GM18907 (cell line): ENCODE data around the gene TMEM176B.

ENCODE experiments used
- ATAC-seq: cut with Tn5 transposase; IDR thresholded peaks from one replicate; pipeline ENCODE4 v1.9.1; 2021; ENCODE audit warnings: mild to moderate bottlenecking, moderate library complexity; ENCODE audit not compliant: unreplicated experiment

The TMEM176B gene

GRCh38 chr7:150754951-150755350, 45.2 kb downstream of the TMEM176B start:
- ATAC-seq, result no peak

GRCh38 chr7:150753826-150754603, 46.1 kb downstream of the TMEM176B start:
- peak; percentile 48 for ATAC-seq

GRCh38 chr7:150753239-150753638, 46.9 kb downstream of the TMEM176B start:
- no peak for ATAC-seq

GRCh38 chr7:150751702-150752101, 48.5 kb downstream of the TMEM176B start:
- ATAC-seq, result no peak

- ATAC-seq, result no peak
Measured at GRCh38 chr7:150748376-150748775, 51.8 kb downstream of the TMEM176B start.

GRCh38 chr7:150746921-150747320, 53.2 kb downstream of the TMEM176B start:
- no peak for ATAC-seq

GRCh38 chr7:150745876-150746275, 54.3 kb downstream of the TMEM176B start:
- ATAC-seq, result no peak

- no peak for ATAC-seq
Measured at GRCh38 chr7:150745086-150745485, 55.1 kb downstream of the TMEM176B start.

- ATAC-seq, result no peak
Measured at GRCh38 chr7:150744041-150744656, 56.0 kb downstream of the TMEM176B start.

- no peak for ATAC-seq
Measured at GRCh38 chr7:150742286-150742968, 57.7 kb downstream of the TMEM176B start.
